Spleen (tissue), 11 donors: ENCODE results near the gene MYT1. TPM values are rescaled to one million over a fixed set of nuclear protein-coding genes. Genes with fewer than 3 reads are reported as not detected.

Experiments
- DNase-seq: peaks from one replicate; pipeline ENCODE4 v3.0.0-alpha.2; 2020
- H3K27ac ChIP-seq, 8 donors: fragments of 200-600 bp; sonication (generic) in 7 of 8; 1 replicate in 4 of 8; 2 replicates in 4 of 8; pipeline versions ENCODE4 v1.5.0 to v1.8.0; 2016 to 2021; ENCODE audit warnings: inconsistent platforms in 4 of 8, mild to moderate bottlenecking in 4 of 8, moderate library complexity in 1 of 8
- H3K27me3 ChIP-seq, 7 donors: fragments of 200-600 bp; sonication (generic) in 6 of 7; replicated peaks in 1 of 7; 1 replicate in 4 of 7; 2 replicates in 3 of 7; pipeline versions ENCODE4 v1.5.0 to v1.8.0; 2016 to 2021; ENCODE audit warnings: inconsistent platforms in 3 of 7, mild to moderate bottlenecking in 1 of 7
- H3K36me3 ChIP-seq, 6 donors: fragments of 200-600 bp; sonication (generic) in 5 of 6; 1 replicate in 4 of 6; 2 replicates in 2 of 6; pipeline versions ENCODE4 v1.5.0 to v1.8.0; 2016 to 2021; ENCODE audit warnings: inconsistent platforms in 2 of 6
- H3K4me1 ChIP-seq, 6 donors: fragments of 200-600 bp; sonication (generic) in 5 of 6; 1 replicate in 3 of 6; 2 replicates in 3 of 6; pipeline versions ENCODE4 v1.5.0 to v1.8.0; 2016 to 2021; ENCODE audit warnings: inconsistent platforms in 3 of 6
- H3K4me3 ChIP-seq, 8 donors: fragments of 200-600 bp; sonication (generic) in 7 of 8; 1 replicate in 4 of 8; 2 replicates in 4 of 8; pipeline versions ENCODE4 v1.5.0 to v1.8.0; 2016 to 2021; ENCODE audit warnings: inconsistent platforms in 4 of 8, mild to moderate bottlenecking in 4 of 8, moderate library complexity in 2 of 8
- H3K9me3 ChIP-seq, 8 donors: fragments of 200-600 bp; sonication (generic) in 7 of 8; 1 replicate in 4 of 8; 2 replicates in 4 of 8; pipeline versions ENCODE4 v1.5.0 to v1.8.0; 2016 to 2021; ENCODE audit warnings: inconsistent platforms in 4 of 8
- CTCF ChIP-seq, 11 experiments: fragments of 200-600 bp in 7 of 11; fragments of 450-650 bp in 4 of 11; sonication (generic) in 4 of 11; IDR thresholded peaks in 8 of 11; conservative IDR thresholded peaks in 3 of 11; 1 replicate in 7 of 11; 2 replicates in 4 of 11; pipeline versions ENCODE4 v1.4.0 to v1.8.0; 2016 to 2021; ENCODE audit warnings: antibody characterized with exemption in 11 of 11, inconsistent platforms in 4 of 11, mild to moderate bottlenecking in 1 of 11
- POLR2A ChIP-seq, 3 donors: fragments of 450-650 bp; IDR thresholded peaks; one replicate each; pipeline ENCODE4 v1.5.1; 2017; ENCODE audit warnings: antibody characterized with exemption in 3 of 3, mild to moderate bottlenecking in 1 of 3
- POLR2AphosphoS5 ChIP-seq, 3 donors: sonication (generic); formaldehyde crosslinking; IDR thresholded peaks; one replicate each; pipeline ENCODE4 v1.5.1; 2017; ENCODE audit warnings: antibody characterized with exemption in 3 of 3
- WGBS, 5 donors: extraction: QIAGEN DNeasy Blood & Tissue Kit in 3 of 5; methylation state at CpG; one replicate each; pipeline versions ENCODE4 v1.1.5 to v1.1.7; 2013 to 2018; 5-methylcytosine and 5-hydroxymethylcytosine counted together
- intact Hi-C: fragments of 100-400 bp; cut with DNase I; formaldehyde crosslinking; loops from one replicate; pipeline ENCODE4 v1.15.0; 2023; ENCODE audit warnings: low total_unique reads
- polyA plus RNA-seq, 3 donors: library from polyadenylated mRNA; stranded (reverse); fragments of 200-250 nt; gene quantifications; one replicate each; pipeline ENCODE4 v1.2.1, GENCODE V29; 2013
- total RNA-seq, 7 donors: library from RNA; depleted of rRNA in 3 of 7; stranded (reverse); fragments of >200 nt in 3 of 7; fragmentation: NEBNext Ultra II Directional in 4 of 7; extraction: Animal tissue kit (Norgen Biotek cat#: 25700) in 4 of 7; gene quantifications; one replicate each; pipeline versions ENCODE4 v1.1.0 to v1.2.1, GENCODE V29; 2016 to 2021
- donor health status: healthy with polysubstance abuse.
- donor health status: DM: no; HTN: no; CAD: no; lungs with moderate emphysema.
- donor health status: DM: no; HTN: no; CAD: no.
- donor health status: Bipolar disorder and iron deficiency.
- donor health status: healthy.
- donor health status: DM: no; HTN: no; CAD: no.
- donor health status: DM: yes; HTN: yes; CAD: no.

The MYT1 gene
- total and polyA plus RNA-seq, 10 donors, result 0.08 to 2.2 (median 0.60) TPM; not detected in 3

GRCh38 chr20:64255361-64256281 is 91.4 kb downstream of the MYT1 start, which contains the start of gene PCMTD2:
PCMTD2 (plus strand) TSS chr20:64255748; CDS start chr20:64259966, 4,218 bp downstream.
- Histone ChIP-seq H3K27ac (peak within 1 kb of the TSS; percentile 88 to 95 (median 92)), H3K4me3 (peak within 1 kb of the TSS; percentile 51 to 88 (median 78)), H3K4me1 (peaks cover 15 to 59% (median 45%) of the 10 kb centered on the region in 6 donors), H3K9me3 (no peaks in the 10 kb centered on the region), H3K27me3 (peaks cover 0 to 5% (median 0%) of the 10 kb centered on the region in 7 donors), H3K36me3 (peaks cover 0 to 8% (median 0%) of the 10 kb centered on the region in 6 donors)
- 0 to 1% (median 0%) methylated on average over 33 to 96 of the region's 96 CpGs for WGBS, 5 donors
- TF ChIP-seq POLR2AphosphoS5 (IDR thresholded peaks at IDR 0.05) (peak; percentile 81 to 94 (median 86)), POLR2A (IDR thresholded peaks at IDR 0.05) (peak in 1 of 3 donors; percentile 50), CTCF (IDR thresholded peaks at IDR 0.05 in 8 of 11, conservative IDR thresholded peaks at IDR 0.05 in 3 of 11) (peak in 4 of 11 experiments; percentile 8 to 30 (median 17))
- DNase-seq, result peak; percentile 96
- intact Hi-C loops, result no loop called here

- Histone ChIP-seq H3K4me1 (peaks cover 16 to 66% (median 53%) of the 10 kb centered on the region in 6 donors), H3K36me3 (peaks cover 0 to 11% (median 0%) of the 10 kb centered on the region in 6 donors), H3K27ac (peak overlapping the region in 7 of 8 donors; percentile 88 to 95 (median 92)), H3K4me3 (peak overlapping the region; percentile 51 to 88 (median 78)), H3K9me3 (no peaks in the 10 kb centered on the region), H3K27me3 (peaks cover 0 to 5% (median 0%) of the 10 kb centered on the region in 7 donors)
- WGBS, 5 donors, result 27 to 31% (median 30%) methylated on average over 15 of the region's 15 CpGs
- TF ChIP-seq POLR2A (IDR thresholded peaks at IDR 0.05) (no peak), POLR2AphosphoS5 (IDR thresholded peaks at IDR 0.05) (no peak), CTCF (IDR thresholded peaks at IDR 0.05 in 8 of 11, conservative IDR thresholded peaks at IDR 0.05 in 3 of 11) (no peak)
- intact Hi-C loops, result no loop called here
- DNase-seq, result peak; percentile 70
Measured at GRCh38 chr20:64256282-64256935, 92.2 kb downstream of the MYT1 start.

GRCh38 chr20:64257107-64257757 is 93.0 kb downstream of the MYT1 start:
- peaks cover 20 to 75% (median 55%) of the 10 kb centered on the region in 6 donors for H3K4me1 ChIP-seq
- peak; percentile 47 for DNase-seq
- WGBS, 5 donors, result 90 to 94% (median 93%) methylated on average over 13 of the region's 13 CpGs
- H3K27ac ChIP-seq, result no peak overlapping the region
- intact Hi-C loops, result no loop called here
- peaks cover 0 to 5% (median 0%) of the 10 kb centered on the region in 7 donors for H3K27me3 ChIP-seq
- peaks cover 0 to 13% (median 1%) of the 10 kb centered on the region in 6 donors for H3K36me3 ChIP-seq
- TF ChIP-seq POLR2A (IDR thresholded peaks at IDR 0.05), result no peak
- no peak for TF ChIP-seq POLR2AphosphoS5 (IDR thresholded peaks at IDR 0.05)
- no peak for TF ChIP-seq CTCF (IDR thresholded peaks at IDR 0.05 in 8 of 11, conservative IDR thresholded peaks at IDR 0.05 in 3 of 11)
- H3K9me3 ChIP-seq, result no peaks in the 10 kb centered on the region
- H3K4me3 ChIP-seq, result peak overlapping the region in 3 of 8 donors; percentile 76 to 84 (median 81)
